HG02678 (cell line): ENCODE measurements around the gene STMP1.
"Not testable (repeated sequence)": the region's sequence is repeated elsewhere in the genome, so short reads cannot be mapped to it uniquely, and the experiment has no call there.

Experiments
- ATAC-seq: cut with Tn5 transposase; IDR thresholded peaks from one replicate; pipeline ENCODE4 v1.9.1; 2021; ENCODE audit warnings: mild to moderate bottlenecking, moderate library complexity; ENCODE audit not compliant: unreplicated experiment

Gene STMP1

GRCh38 chr7:135664046-135664589 is 1.8 kb downstream of the STMP1 start:
- no peak for ATAC-seq

GRCh38 chr7:135665042-135665441 is 2.7 kb downstream of the STMP1 start:
- ATAC-seq = no peak

- no peak for ATAC-seq
Observed at GRCh38 chr7:135666156-135666555, 3.8 kb downstream of the STMP1 start.

- ATAC-seq = no peak
Observed at GRCh38 chr7:135666846-135667245, 4.5 kb downstream of the STMP1 start.

GRCh38 chr7:135667626-135668025 is 5.3 kb downstream of the STMP1 start:
- ATAC-seq = not testable (repeated sequence)

GRCh38 chr7:135668852-135669395 is 6.6 kb downstream of the STMP1 start:
- not testable (repeated sequence) for ATAC-seq

GRCh38 chr7:135669774-135670173 is 7.5 kb downstream of the STMP1 start:
- no peak for ATAC-seq

- ATAC-seq = no peak
Observed at GRCh38 chr7:135670179-135670578, 7.9 kb downstream of the STMP1 start.

- peak; percentile 69 for ATAC-seq
Observed at GRCh38 chr7:135672560-135673359, 10.4 kb downstream of the STMP1 start.

- ATAC-seq = no peak
Observed at GRCh38 chr7:135673360-135673706, 11.0 kb downstream of the STMP1 start.

GRCh38 chr7:135678612-135679575 is 16.6 kb downstream of the STMP1 start:
- ATAC-seq = no peak

- no peak for ATAC-seq
Observed at GRCh38 chr7:135681762-135682161, 19.4 kb downstream of the STMP1 start.

GRCh38 chr7:135682191-135682590 is 19.9 kb downstream of the STMP1 start:
- no peak for ATAC-seq

GRCh38 chr7:135683609-135684008 is 21.3 kb downstream of the STMP1 start:
- ATAC-seq = no peak

- no peak for ATAC-seq
Observed at GRCh38 chr7:135684136-135684535, 21.8 kb downstream of the STMP1 start.

GRCh38 chr7:135684699-135685098 is 22.4 kb downstream of the STMP1 start:
- no peak for ATAC-seq

GRCh38 chr7:135685306-135686084 is 23.2 kb downstream of the STMP1 start:
- no peak for ATAC-seq

- no peak for ATAC-seq
Observed at GRCh38 chr7:135687466-135687865, 25.2 kb downstream of the STMP1 start.

GRCh38 chr7:135690566-135690965 is 28.3 kb downstream of the STMP1 start:
- ATAC-seq = no peak

- ATAC-seq = no peak
Observed at GRCh38 chr7:135692055-135692454, 29.7 kb downstream of the STMP1 start.
